Fibroblast of lung (primary cell): Measurements from ENCODE around the gene COG5.

ENCODE experiments used
- CTCF ChIP-seq, 2 donors: IDR thresholded peaks in 1 of 2; conservative IDR thresholded peaks in 1 of 2; 1 replicate in 1 of 2; 2 replicates in 1 of 2; pipeline ENCODE4 v1.5.1; 2011 to 2012; ENCODE audit warnings: low read length in 2 of 2, control low read depth in 1 of 2, inconsistent platforms in 1 of 2, low read depth in 1 of 2, mild to moderate bottlenecking in 1 of 2
- EZH2 ChIP-seq: IDR thresholded peaks from 2 replicates; pipeline ENCODE4 v1.5.1; 2012; ENCODE audit warnings: low read length, control low read depth, mild to moderate bottlenecking; ENCODE audit errors: missing control alignments

DNA sequence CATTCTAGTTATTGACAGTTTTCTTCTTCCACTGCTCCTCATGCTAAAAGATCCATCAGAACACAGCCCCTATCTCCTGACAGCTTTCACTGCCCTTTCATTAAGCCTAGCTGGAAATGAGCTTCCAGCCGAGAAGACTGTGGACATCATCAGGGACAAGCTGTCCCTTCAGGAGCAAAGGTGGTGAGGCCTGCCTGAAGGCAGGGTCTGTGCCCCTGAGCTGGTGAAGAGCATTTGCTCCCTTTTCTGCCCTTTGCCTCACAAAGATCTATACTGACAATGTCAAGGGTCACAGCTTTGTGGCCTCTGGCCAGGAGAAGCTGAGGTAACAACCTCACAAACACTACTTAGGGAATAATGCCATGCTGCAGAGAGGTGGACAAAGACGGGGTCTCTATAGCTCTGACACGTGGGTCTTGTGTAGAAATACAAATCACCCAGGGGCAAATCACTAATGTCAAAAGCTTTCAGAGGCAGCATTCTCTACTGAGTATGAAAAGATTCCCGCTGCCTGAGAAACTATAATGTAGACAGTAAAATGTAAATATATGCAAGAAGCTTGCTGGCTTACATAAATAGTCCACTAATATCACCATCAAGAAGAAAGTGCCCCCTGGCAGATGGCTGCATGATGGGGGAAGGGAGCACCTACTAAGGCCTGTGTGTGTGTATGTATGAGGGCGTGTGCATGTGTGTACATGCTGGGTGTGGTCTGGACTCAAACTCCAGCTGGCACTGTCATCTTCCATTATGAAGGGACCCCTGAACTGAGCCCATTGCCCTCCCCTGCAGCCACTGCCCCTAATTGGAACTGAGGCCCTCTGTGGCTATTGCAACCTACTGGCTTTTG is 339.1 kb downstream of the COG5 start:
- TF ChIP-seq CTCF (conservative IDR thresholded peaks at IDR 0.05 in 1 of 2, IDR thresholded peaks at IDR 0.05 in 1 of 2; ENCODE audit: low read depth in 1 of 2, low read length in 2 of 2): no peak
- no peak for TF ChIP-seq EZH2
